ENCODE data around the gene RGS13. TPM values are rescaled to one million over a fixed set of nuclear protein-coding genes. Genes with fewer than 3 reads are reported as not detected.
A peak's percentile ranks its signal among the peaks of the same experiment; 100 is the strongest.

Gene RGS13
- total and polyA plus RNA-seq, 2 donors (not counting 1 experiment from before 2014, with no cell fraction given): 0.22 to 0.59 TPM

- Mint-ChIP-seq H3K9me3 (ENCODE audit: insufficient read depth) (no peaks in the 10 kb centered on the region), H3K4me1 (no peaks in the 10 kb centered on the region), H3K27me3 (peaks cover 74% of the 10 kb centered on the region), H3K4me3 (no peak overlapping the region), H3K27ac (no peak overlapping the region)
- H3K4me1 ChIP-seq (ENCODE audit: control insufficient read depth in 2 of 2, insufficient read depth in 2 of 2, low read length in 2 of 2): no peaks in the 10 kb centered on the region
- no peak for ATAC-seq (ENCODE audit: low read depth)
- no peak overlapping the region for H3K4me3 ChIP-seq (ENCODE audit: control extremely low read depth in 1 of 5, extremely low read depth in 1 of 5, insufficient read depth in 1 of 5, low read depth in 2 of 5, low read length in 4 of 5)
- H3K9ac ChIP-seq (ENCODE audit: low read length): no peak overlapping the region
- intact Hi-C loops (cut with micrococcal nuclease): no loop called here
- CTCF ChIA-PET: interaction anchor here (0.7 to 0.8 kb wide), 2 partner anchors 11 to 146 kb away, joined by 3 to 4 read pairs; no protein-coding TSS in a partner anchor
- no peak overlapping the region for H2AFZ ChIP-seq (ENCODE audit: insufficient read depth, low read depth, low read length, poor library complexity, severe bottlenecking)
- no peak for DNase-seq
- no peak overlapping the region for H3K27ac ChIP-seq (ENCODE audit: low read length in 2 of 2)
- POLR2A ChIA-PET: no interaction called here
- H3K36me3 ChIP-seq (replicated peaks in 1 of 2; ENCODE audit: control extremely low read depth in 1 of 2, control insufficient read depth in 1 of 2, extremely low read depth in 1 of 2, insufficient read depth in 2 of 2, low read length in 1 of 2): no peaks in the 10 kb centered on the region
- no peaks in the 10 kb centered on the region for H3K79me2 ChIP-seq (ENCODE audit: control insufficient read depth, insufficient read depth, low read length)
- H3K27me3 ChIP-seq (replicated peaks in 1 of 4; ENCODE audit: control extremely low read depth in 1 of 4, control insufficient read depth in 3 of 4, insufficient read depth in 4 of 4, low read length in 3 of 4): peaks cover 2 to 34% (median 22%) of the 10 kb centered on the region in 4 experiments
- no peak overlapping the region for H3K4me2 ChIP-seq (replicated peaks; ENCODE audit: low read depth, low read length, poor library complexity, severe bottlenecking)
- no peaks in the 10 kb centered on the region for H4K20me1 ChIP-seq (ENCODE audit: control insufficient read depth, insufficient read depth, low read length, poor library complexity, severe bottlenecking)
- H3K9me3 ChIP-seq (ENCODE audit: control extremely low read depth in 1 of 3, control insufficient read depth in 2 of 3, insufficient read depth in 1 of 3, low read length in 2 of 3): peaks cover 0 to 2% (median 0%) of the 10 kb centered on the region in 3 donors
- no peak for TF ChIP-seq CTCF (IDR thresholded peaks at IDR 0.05)
- no peak for TF ChIP-seq EZH2 (IDR thresholded peaks at IDR 0.05; ENCODE audit: borderline replicate concordance, insufficient read depth, low read depth, low read length, poor library complexity, severe bottlenecking)
Measured at GRCh38 chr1:192620071-192620635, 15.8 kb upstream of the RGS13 start.

- no peak for TF ChIP-seq EZH2 (IDR thresholded peaks at IDR 0.05; ENCODE audit: borderline replicate concordance, insufficient read depth, low read depth, low read length, poor library complexity, severe bottlenecking)
- no peak for TF ChIP-seq CTCF (IDR thresholded peaks at IDR 0.05)
- intact Hi-C loops (cut with micrococcal nuclease): loop anchor here (2.0 to 5.0 kb wide), 2 partner anchors 18 to 181 kb away; partner anchors contain the start of gene RGS2
- peak overlapping the region; percentile 36 for H3K9ac ChIP-seq (ENCODE audit: low read length)
- peak overlapping the region; percentile 30 for H3K4me3 Mint-ChIP-seq
- no peak overlapping the region for H3K4me3 ChIP-seq (ENCODE audit: control extremely low read depth in 1 of 5, extremely low read depth in 1 of 5, insufficient read depth in 1 of 5, low read depth in 2 of 5, low read length in 4 of 5)
- WGBS (ENCODE audit: insufficient coverage): 0% methylated on average over 2 of the region's 3 CpGs
- POLR2A ChIA-PET: no interaction called here
- H3K27me3 ChIP-seq (replicated peaks in 1 of 4; ENCODE audit: control extremely low read depth in 1 of 4, control insufficient read depth in 3 of 4, insufficient read depth in 4 of 4, low read length in 3 of 4): peaks cover 5 to 57% (median 47%) of the 10 kb centered on the region in 4 experiments
- no peaks in the 10 kb centered on the region for H3K9me3 Mint-ChIP-seq (ENCODE audit: insufficient read depth)
- peaks cover 0 to 2% (median 0%) of the 10 kb centered on the region in 3 donors for H3K9me3 ChIP-seq (ENCODE audit: control extremely low read depth in 1 of 3, control insufficient read depth in 2 of 3, insufficient read depth in 1 of 3, low read length in 2 of 3)
- H3K27ac Mint-ChIP-seq: no peak overlapping the region
- peaks cover 77% of the 10 kb centered on the region for H3K27me3 Mint-ChIP-seq
- peaks cover 11 to 16% of the 10 kb centered on the region in 2 donors for H3K4me1 ChIP-seq (ENCODE audit: control insufficient read depth in 2 of 2, insufficient read depth in 2 of 2, low read length in 2 of 2)
- CTCF ChIA-PET: interaction anchor here (1.7 kb wide), 1 partner anchor 152 kb away, joined by 8 read pairs; no protein-coding TSS in a partner anchor
- H3K27ac ChIP-seq (ENCODE audit: low read length in 2 of 2): no peak overlapping the region
- ATAC-seq (ENCODE audit: low read depth) (peak; percentile 93), DNase-seq (peak; percentile 61)
- H3K79me2 ChIP-seq (ENCODE audit: control insufficient read depth, insufficient read depth, low read length): no peaks in the 10 kb centered on the region
- H2AFZ ChIP-seq (ENCODE audit: insufficient read depth, low read depth, low read length, poor library complexity, severe bottlenecking): no peak overlapping the region
- H3K4me1 Mint-ChIP-seq: peaks cover 12% of the 10 kb centered on the region
- no peaks in the 10 kb centered on the region for H4K20me1 ChIP-seq (ENCODE audit: control insufficient read depth, insufficient read depth, low read length, poor library complexity, severe bottlenecking)
- peak overlapping the region; percentile 41 for H3K4me2 ChIP-seq (replicated peaks; ENCODE audit: low read depth, low read length, poor library complexity, severe bottlenecking)
- no peaks in the 10 kb centered on the region for H3K36me3 ChIP-seq (replicated peaks in 1 of 2; ENCODE audit: control extremely low read depth in 1 of 2, control insufficient read depth in 1 of 2, extremely low read depth in 1 of 2, insufficient read depth in 2 of 2, low read length in 1 of 2)
Measured at GRCh38 chr1:192626366-192627179, 9.4 kb upstream of the RGS13 start.

All from B cell (primary cell).